H7 (cell line): ENCODE data around the gene GRM5. TPM values are rescaled to one million over a fixed set of nuclear protein-coding genes. Genes with fewer than 3 reads are reported as not detected.
"Not testable (repeated sequence)": the region's sequence is repeated elsewhere in the genome, so short reads cannot be mapped to it uniquely, and the experiment has no call there.

Experiments used
- DNase-seq: peaks from one replicate; pipeline ENCODE4 v3.0.0; 2012
- H3K27me3 ChIP-seq: 2 replicates; pipeline ENCODE4 v1.6.0; 2011; ENCODE audit warnings: mild to moderate bottlenecking, low read length; ENCODE audit not compliant: control insufficient read depth, insufficient read depth
- H3K36me3 ChIP-seq: replicated peaks from 2 replicates; pipeline ENCODE4 v1.5.1; 2011; ENCODE audit warnings: low read length; ENCODE audit not compliant: control insufficient read depth, insufficient read depth
- H3K4me3 ChIP-seq: 2 replicates; pipeline ENCODE4 v1.5.1; 2011; ENCODE audit warnings: low read depth, mild to moderate bottlenecking, control low read depth, low read length, moderate library complexity; ENCODE audit not compliant: insufficient read depth
- total RNA-seq: library from RNA; depleted of rRNA; stranded (reverse); fragments of >200 nt; shearing (Covaris generic); gene quantifications from 2 replicates; pipeline ENCODE4 v1.2.3, GENCODE V29; 2014; rRNA removed

GRM5 gene
- not detected in 2 replicates for total RNA-seq

DNA sequence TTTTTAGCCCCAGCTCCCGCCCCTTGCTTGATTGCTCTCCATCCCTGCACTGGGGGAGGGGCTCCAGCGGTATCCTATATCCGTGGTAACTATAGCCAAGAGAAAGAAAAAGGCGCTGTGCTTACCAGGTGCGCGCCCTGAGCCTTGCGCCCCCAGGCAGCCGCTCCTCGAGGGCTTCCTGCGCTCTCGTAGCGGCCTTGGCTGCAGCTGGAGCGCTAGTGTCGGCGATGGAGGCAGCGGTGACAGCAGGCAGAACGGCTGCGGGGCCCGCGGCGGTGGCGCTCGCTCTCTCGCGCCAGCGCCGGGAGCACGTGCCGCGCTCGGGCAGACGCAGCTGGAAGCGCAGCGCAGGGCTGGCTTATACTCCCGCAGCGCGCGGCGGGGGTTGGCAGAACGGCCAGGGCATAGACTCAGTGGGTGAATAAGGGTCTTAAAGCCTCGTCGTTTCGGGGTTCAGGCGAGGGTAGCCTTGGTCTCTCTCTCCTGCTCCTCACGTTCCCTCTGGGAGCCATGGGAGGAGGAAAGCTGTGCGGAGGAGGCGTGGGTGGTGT, at the start of gene GRM5:
Gene GRM5 (minus strand): TSS at position 332 of the 551 bp plus-strand sequence. CDS start 18,110 bp downstream, outside the sequence.
- peaks cover 43% of the 10 kb centered on the region for H3K27me3 ChIP-seq
- peak within 1 kb of the TSS; percentile 10 for H3K4me3 ChIP-seq
- peak; percentile 35 for DNase-seq
- not testable (repeated sequence) for H3K36me3 ChIP-seq

DNA sequence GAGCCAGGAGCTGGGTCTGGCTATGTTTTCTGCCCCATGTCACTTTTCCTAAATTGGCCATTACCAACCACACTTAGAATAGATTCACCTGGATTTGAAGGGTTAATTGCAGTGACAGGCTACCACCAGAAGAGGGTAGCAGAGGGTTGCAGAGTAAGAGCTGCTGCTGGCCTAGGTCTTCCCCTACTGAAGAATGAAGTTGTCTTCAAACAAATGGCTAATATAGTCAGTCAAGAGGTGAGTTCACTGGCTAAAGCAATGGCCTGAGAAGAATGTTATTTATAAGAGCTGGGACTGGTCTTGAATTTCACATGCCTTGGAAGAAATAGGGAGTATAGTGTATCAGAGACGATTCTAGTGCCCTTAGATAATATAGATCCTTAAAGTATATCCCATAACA, 32.2 kb upstream of the GRM5 start:
- not testable (repeated sequence) for H3K36me3 ChIP-seq, H3K27me3 ChIP-seq, H3K4me3 ChIP-seq
- peak; percentile 0 for DNase-seq

GRCh38 chr11:89093806-89094205, 28.0 kb upstream of the GRM5 start:
- not testable (repeated sequence) for DNase-seq, H3K27me3 ChIP-seq, H3K4me3 ChIP-seq, H3K36me3 ChIP-seq

GRCh38 chr11:89084951-89085350, 19.2 kb upstream of the GRM5 start:
- H3K4me3 ChIP-seq, DNase-seq, H3K36me3 ChIP-seq, H3K27me3 ChIP-seq: not testable (repeated sequence)

GRCh38 chr11:89070911-89071310, 5.1 kb upstream of the GRM5 start:
- not testable (repeated sequence) for H3K36me3 ChIP-seq, DNase-seq, H3K4me3 ChIP-seq
- peaks cover 12% of the 10 kb centered on the region for H3K27me3 ChIP-seq

DNA sequence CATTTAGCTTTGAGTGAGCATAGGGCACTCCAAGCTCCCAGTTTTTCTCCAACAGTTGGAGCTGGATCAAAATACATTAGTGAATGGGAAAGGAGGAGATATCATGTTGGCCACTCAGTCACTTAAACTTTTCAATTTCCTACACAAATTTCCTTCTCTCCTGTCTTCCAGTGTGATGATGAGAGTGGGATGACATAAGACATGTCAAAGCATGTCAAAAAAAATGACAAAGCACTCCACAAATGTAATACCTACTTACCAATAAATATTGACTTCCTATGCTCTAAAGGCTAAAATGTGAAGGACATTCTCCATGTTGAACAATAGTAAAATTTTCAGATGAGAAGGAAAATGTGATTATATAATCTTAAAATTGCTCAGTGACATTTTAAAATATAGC, 1.5 kb upstream of the GRM5 start:
- no peak overlapping the region for H3K4me3 ChIP-seq
- H3K27me3 ChIP-seq: peaks cover 43% of the 10 kb centered on the region
- H3K36me3 ChIP-seq: no peaks in the 10 kb centered on the region

DNA sequence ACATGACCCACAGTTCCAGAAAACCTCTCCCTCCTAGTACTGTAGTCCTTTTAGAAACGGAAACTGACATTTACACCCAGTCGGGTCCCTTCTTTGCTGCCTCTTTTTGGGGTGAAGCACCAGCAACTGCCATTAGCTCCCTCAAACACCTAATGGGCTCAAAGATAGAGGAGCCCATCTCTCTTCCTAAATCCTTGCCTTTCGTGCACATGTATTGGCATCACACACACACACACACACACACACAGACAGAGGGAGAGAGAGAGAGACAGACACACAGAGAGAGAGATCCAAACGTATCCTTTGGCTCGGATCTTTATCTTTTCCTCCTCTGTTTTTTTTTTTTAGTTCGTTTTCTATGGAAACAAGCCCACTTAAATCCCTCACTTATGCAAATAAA, 716 bp downstream of the GRM5 start:
- Histone ChIP-seq H3K4me3 (no peak overlapping the region), H3K27me3 (peaks cover 43% of the 10 kb centered on the region), H3K36me3 (no peaks in the 10 kb centered on the region)
- DNase-seq: peak; percentile 1

More for the DNA sequence above, 1.5 kb upstream of the GRM5 start:
- no peak for DNase-seq

- DNase-seq, H3K36me3 ChIP-seq: not testable (repeated sequence)
- peak overlapping the region; percentile 20; the same call in 1 of the 2 replicates for H3K4me3 ChIP-seq
- peaks cover 43% of the 10 kb centered on the region for H3K27me3 ChIP-seq
Observed at GRCh38 chr11:89063481-89063951, 2.3 kb downstream of the GRM5 start.

- H3K36me3 ChIP-seq, DNase-seq, H3K4me3 ChIP-seq: not testable (repeated sequence)
- peaks cover 43% of the 10 kb centered on the region for H3K27me3 ChIP-seq
Observed at GRCh38 chr11:89062771-89063298, 2.9 kb downstream of the GRM5 start.

DNA sequence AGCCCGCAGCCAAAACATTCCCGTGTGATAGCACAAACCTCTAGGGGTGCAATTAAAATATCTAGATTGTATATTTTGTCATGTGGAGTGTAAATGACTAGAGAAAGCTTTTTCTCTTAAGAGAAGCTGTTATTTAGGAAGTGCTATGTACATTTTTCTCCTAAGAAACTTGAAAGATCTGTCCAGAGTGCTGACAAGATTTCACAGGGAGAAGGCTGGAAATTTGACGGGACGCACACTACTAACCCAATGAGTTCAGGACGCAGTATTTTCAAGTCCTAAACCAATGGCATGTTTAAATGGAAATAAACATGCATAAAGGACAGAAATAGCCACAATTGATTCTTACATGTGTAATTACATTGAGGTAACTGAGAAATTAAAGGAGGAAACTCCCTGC, 3.9 kb downstream of the GRM5 start:
- not testable (repeated sequence) for H3K36me3 ChIP-seq, DNase-seq, H3K4me3 ChIP-seq
- peaks cover 40% of the 10 kb centered on the region for H3K27me3 ChIP-seq

DNA sequence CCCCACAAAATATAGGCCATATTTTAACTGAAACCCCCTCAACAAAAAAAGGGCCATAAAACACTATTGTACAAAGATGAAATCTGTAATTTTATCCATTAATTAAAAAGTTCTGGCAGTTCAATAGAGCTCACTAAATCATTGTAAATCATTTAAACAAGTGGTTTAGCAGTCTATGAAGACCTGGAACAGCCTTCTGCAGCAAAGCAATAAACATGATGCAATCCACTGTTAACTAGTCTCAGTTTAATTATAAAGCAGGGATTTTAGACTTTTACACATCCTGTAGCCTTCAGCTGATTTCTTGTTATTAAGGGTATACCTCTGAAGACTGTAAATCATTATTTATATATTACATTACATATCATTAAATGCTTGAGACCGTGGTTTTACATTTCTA, 8.4 kb downstream of the GRM5 start:
- not testable (repeated sequence) for DNase-seq, H3K27me3 ChIP-seq, H3K36me3 ChIP-seq, H3K4me3 ChIP-seq

GRCh38 chr11:89052220-89052619, 13.6 kb downstream of the GRM5 start:
- H3K4me3 ChIP-seq: no peak overlapping the region

DNA sequence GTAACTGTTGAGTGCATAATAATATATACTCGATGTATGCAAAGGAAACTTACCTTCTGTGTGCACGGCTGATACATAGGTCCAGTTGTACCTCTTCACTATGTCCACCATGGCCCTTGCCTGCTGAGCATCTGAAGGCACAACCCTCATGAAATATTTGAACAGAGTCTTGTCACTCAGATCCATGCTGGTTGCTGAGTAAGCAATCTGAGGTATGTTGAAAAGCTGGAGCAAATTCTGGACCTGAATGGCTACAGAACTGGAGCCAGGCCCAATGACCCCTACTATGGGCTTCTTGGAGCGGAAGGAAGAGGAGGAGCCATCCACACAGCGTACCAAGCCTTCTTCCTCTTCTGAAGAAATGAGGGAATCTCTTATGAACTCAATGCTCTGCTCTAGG, 18.6 kb downstream of the GRM5 start:
- not testable (repeated sequence) for H3K4me3 ChIP-seq, H3K27me3 ChIP-seq, DNase-seq, H3K36me3 ChIP-seq

More at GRCh38 chr11:89052220-89052619, 13.6 kb downstream of the GRM5 start:
- H3K36me3 ChIP-seq: no peaks in the 10 kb centered on the region
- no peaks in the 10 kb centered on the region for H3K27me3 ChIP-seq
- no peak for DNase-seq

DNA sequence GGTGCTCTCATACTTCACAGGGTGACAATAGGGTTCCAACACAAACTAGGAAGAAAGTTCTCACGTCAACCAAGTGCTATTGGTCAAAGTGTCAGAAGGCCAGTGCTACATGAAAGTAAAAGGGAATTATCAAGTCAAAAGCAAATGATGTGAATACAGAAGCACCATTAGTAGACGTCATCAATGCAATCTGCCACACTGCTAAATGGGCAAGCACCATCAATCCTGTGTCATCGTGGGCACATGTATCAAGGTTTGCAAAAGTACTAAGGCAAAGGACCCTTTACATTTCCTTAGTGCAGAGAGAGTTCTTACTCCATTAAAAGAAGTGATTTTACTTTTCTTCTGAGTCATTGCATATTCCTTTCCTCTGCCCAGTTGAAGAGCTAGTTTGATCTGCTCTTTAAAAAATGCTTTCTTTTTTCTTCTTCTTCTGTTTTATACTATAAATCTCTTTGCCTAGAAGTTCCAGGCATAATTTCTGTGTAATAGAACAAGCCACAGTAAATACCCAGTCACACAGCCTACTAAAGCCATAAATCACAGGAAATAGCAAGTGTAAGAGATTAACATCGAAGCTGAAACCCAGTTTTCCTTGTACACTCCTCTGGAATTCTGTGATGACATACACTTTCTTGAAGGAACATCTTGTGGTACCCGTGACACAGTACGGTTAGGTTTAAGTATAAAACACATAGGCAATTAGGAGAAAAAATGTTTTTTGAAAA, 21.8 kb downstream of the GRM5 start:
- H3K36me3 ChIP-seq, H3K4me3 ChIP-seq, DNase-seq, H3K27me3 ChIP-seq: not testable (repeated sequence)

- DNase-seq, H3K4me3 ChIP-seq, H3K27me3 ChIP-seq, H3K36me3 ChIP-seq: not testable (repeated sequence)
Observed at GRCh38 chr11:89029671-89030070, 36.1 kb downstream of the GRM5 start.
